HL-60/S4 (cell line): ENCODE results near the gene C1orf198.

ENCODE experiments used
- in situ Hi-C: fragments of 300-500 bp; cut with MboI; formaldehyde crosslinking; loops from 2 replicates; pipeline ENCODE4 v1.14.3; 2022; ENCODE audit warnings: low sequenced_read_pairs

The C1orf198 gene

DNA sequence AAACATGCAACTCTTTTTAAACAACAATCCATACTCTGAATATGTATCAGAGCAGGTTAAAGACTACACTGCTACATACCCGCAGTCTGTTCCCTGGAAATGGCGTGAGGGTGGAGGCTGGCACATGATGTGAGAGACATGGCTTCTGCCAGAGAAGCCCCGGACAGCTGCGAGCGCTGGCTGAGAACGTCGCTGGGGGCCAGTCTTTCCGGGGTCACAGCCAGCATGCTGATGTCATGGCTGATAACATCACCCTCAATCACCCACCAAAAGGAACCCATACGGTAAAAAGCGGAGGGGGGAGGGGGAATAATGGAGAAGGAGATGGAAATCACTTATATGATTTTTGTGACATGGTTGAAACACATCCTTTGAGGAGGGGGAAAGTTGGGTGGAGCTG lies 29.1 kb downstream of the C1orf198 start:
- in situ Hi-C loops = no loop called here

DNA sequence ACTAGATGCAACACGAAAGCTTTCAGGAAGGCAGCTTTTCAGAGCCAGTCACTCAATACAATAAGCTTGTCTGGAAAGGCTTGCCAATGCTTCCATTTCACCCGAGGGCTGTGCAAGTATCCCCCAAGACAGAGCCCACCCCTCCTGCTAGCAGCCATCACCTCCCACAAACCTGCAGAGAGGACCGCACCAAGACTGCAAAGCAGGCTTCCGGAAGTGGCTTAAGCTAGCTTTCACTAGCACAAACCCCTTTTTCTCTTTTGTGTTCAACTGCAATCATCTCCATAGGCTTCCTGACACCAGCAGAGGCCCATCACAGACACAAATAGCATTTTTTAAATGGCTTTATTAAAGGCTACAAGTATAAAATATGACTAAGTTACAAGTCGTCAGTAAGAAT lies 31.5 kb downstream of the C1orf198 start:
- in situ Hi-C loops = no loop called here

DNA sequence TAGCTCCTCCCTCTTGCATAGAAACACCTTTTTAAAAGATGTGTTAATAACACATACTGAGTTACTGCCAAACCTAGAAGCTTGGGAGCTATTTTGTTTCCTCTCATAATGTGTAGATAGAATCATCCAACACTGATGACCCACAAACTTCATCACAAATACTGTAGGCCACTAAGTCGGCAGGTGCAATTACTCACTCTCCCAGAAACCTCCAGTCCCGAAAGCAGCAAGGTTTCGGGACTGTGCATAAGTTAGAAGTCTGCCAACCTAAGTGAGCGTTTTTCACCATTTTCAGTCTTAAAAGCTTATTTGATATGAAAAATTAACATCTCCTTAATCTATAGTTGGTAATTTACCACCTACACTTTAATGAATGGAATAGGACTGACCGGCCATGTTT lies 32.0 kb downstream of the C1orf198 start:
- in situ Hi-C loops = no loop called here

DNA sequence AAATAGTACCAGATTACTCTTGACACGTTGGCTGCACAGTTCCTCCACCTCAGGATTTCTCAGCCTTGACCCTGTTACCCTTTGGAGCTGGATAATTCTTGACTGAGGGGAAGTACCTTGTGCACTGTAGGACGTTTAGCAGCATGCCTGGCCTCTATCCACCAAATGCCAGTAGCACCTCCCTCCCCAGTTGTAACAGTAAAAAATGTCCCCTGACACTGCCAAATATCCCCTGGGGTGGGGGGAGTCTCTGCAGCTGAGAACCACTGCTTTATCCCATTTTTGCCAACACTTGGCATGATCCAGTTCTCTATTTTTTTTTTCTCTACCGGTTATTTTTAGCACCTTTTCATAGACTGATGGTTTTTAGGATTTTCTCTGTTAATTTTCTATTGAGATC lies 34.0 kb downstream of the C1orf198 start:
- in situ Hi-C loops = no loop called here

DNA sequence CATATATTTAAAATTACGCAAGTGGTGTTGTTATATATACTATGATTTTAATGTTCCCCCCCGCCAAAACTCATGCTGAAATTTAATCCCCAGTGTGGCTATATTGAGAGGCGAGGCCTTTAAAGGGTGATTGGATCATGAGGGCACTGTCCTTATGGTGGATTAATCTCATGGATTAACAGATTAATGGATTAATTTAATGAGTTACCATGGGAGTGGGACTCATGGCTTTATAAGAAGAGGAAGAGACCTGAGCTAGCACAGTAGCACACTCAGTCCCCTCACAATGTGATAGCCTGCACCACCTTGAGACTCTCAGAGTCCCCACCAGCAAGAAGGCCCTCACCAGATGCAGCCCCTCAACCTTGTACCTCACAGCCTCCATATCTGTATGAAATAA lies 34.8 kb downstream of the C1orf198 start:
- in situ Hi-C loops = no loop called here

DNA sequence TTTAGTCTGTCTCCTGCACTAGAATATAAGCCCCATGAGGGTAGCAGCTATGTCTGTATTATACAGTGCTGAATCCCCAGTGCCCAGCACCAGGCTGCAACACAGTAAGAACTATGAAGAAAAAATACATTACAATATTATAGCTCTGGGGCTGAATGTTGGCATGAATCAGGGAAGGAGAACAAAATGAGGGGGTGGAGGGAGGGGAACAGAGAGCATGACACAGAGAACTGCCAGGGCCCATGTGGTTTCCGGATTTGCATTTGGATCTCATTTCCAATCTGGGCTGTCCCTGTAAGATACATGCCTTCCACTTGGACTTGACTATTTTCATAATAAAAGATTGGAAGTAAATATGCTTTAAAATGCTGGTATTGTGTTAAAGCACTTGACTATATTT lies 35.8 kb downstream of the C1orf198 start:
- in situ Hi-C loops = no loop called here

DNA sequence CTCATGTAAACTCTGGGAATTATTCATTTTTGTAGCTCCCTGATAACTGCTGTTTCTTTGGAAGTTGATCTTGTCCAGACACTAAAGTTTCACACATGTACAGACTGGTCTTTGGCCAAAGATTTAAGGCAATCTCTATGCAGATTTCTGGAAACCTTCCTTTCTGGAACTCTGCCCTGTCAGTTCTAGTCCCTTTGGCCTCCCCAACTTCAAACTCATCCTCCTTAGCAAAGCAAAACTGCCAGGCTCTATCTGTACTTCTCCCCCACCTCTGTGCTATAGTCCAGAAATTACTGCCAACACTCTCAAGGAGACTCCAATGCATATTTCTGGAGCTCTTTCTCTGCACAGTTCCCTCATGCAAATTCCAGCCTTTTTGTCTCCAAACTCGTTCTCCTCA lies 36.5 kb downstream of the C1orf198 start:
- in situ Hi-C loops = no loop called here

DNA sequence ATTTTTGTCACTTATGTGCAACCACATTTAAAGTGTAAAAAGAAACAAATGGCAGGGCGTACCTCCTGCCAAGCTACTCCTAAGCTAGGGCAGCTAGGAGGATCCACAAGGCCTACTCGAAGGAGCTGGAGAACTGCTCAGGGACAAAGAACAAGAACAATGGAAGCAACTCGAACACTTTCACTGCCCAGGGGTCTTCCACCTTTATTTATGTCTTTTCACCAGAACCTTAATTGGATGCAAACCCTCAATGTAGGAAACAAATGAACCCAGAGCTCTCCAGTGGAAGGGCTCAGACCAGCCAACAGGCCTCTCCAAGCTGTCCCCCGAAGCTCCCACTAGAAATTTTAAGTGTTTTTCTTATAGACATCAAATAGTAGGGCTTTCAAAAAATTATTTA lies 39.9 kb downstream of the C1orf198 start:
- in situ Hi-C loops = no loop called here

DNA sequence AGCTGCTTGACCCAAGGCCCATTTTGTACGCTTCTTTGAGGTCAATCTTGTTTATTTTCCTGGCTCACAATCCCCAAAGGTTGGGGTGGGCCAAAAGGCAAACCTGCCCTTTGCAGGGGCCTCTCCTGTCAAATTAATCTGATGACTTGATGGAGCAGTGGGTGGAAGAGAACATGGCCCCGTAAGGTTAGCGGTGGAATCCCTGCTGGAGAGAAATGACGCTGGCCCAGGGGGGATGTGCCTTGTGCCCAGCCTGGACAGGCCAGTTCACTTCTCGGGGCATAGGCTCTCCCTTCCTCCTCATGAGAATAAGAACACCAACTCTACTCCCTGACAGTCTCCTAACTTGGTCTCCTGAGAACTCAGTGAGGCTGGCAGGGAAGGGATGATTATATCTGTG lies 40.5 kb downstream of the C1orf198 start:
- in situ Hi-C loops = no loop called here

DNA sequence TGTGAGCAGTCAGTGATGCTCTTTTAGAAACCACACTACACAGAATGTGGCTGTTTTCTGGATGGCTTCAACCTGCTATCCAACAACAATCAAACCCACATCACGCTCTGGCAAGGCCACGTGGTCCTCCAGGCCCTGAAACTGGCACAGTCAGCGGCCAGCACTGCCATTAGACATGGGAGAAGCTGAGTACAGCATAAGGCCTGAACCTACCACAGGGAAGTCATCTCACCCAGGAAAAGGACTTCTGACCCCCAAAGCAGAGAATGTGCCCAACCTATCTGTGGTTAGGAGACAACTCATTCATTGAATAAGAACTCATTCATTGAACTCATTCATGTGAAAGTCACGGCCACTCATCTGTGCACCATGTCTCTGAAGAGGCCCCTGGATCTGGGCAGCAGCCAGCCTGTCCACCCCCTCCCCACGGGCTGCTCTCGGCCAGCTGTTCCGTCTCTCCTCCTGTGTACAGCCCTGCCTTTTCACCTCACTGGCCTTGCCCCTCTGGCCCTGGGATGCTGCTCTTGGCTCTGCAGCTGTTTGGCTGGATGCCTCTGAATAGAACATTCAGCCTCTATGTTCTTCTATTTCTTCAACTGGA lies 41.1 kb downstream of the C1orf198 start:
- in situ Hi-C loops = no loop called here

DNA sequence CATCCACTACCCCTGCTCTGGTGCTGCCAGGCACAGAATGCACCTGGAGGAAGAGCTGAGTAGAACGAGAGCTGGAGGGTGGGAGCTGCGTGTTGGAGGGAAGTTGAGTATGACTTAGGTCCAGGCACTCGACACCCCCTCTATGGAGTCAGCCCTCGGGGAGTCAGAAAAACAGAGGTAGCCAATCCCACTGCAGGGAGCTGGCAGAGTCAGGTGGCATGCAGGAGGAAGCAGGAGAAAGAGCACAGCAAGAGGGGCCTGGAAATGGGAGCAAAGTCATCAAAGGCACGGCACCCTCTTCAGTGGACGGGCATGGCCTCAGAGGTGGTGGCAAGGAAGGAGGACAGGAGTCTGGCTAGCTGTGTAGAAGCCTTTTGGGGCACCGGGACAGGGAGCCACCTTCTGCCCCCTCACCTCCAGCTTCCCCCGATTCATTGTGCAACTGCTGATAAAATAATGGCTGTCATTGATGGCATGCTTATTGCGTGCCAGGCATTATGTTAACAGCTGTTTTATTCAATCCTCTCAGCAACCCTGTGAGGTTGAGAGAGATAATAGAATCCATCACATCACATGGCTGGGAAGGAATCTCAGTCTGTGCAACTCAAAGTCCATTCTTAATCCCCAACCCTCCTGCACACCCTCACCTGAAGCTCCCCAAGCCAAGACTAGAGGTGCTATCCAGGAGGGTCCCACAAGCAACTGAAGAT lies 42.0 kb downstream of the C1orf198 start:
- in situ Hi-C loops = no loop called here

DNA sequence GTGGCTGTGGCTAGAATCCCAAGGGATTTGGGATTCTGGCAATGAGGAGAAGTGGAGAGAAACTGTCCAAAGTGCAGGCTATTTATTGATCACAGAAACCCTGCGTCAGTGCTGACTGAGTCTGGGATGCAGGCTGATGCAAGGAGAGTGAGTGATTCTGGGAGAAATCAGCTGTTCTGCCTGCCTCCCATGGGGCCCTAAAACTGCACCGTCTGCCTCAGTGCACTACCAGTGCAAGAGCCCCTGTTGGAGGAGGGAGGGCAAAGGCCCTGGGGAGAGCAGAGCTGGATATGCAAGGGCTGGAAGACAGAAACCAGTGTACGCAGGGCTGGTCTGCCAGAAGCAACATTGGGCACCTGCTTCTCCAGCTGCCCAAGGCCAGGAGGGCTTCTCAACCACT lies 42.6 kb downstream of the C1orf198 start:
- in situ Hi-C loops = no loop called here

DNA sequence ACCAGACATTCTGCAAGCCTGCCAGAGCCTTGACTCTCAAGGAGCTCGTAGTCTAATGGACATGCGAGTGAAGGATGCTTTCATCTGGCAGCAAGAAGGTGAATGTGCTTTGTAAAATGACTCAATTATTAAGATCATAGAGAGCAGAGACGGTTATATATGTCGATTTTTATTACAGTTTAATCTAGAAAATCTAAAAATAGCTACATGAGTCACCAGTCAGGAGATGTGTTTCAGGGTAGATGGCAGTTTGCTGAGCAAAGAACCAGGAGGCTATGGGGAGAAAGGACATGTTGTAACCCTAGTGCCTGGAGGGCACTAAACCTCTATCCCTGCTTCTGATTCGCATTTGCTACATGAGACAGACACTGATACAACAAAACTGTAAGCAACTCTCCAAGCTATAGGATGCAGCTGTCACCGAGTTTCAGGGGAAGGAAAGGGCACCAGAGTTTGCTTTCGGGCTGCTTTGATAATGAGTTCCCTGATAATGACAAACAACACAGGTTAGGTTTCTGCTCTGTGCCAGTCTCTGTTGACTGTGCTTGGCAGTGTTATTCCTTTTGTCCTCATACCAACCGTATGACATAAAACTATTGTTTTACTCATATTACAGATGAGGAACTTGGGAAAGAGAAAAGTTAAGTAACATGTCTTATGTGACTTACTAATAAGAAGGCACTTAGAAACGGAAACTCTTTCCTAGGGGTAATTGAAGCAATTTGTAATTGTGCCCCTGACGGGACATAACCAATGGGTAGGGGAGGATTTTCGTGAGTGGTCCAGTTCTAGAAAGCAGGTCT lies 43.2 kb downstream of the C1orf198 start:
- in situ Hi-C loops = no loop called here

DNA sequence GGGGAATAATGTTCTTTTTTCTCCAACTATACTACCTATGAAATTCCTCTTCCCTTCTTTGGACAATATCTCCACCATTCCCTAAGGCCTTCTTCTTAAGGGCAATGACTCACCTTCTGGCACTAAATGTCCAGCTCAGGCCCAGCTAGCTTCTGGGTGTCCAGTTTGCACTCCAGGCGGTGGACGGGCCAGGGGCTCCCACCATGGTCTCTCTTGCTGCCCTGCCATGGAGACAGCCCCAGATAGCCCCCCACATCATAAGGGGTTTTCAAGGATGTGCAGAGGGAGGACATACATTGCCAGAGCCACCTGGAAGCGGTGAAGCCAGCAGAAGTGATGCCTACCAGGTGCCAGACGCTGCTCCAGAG lies 43.8 kb downstream of the C1orf198 start:
- in situ Hi-C loops = no loop called here

DNA sequence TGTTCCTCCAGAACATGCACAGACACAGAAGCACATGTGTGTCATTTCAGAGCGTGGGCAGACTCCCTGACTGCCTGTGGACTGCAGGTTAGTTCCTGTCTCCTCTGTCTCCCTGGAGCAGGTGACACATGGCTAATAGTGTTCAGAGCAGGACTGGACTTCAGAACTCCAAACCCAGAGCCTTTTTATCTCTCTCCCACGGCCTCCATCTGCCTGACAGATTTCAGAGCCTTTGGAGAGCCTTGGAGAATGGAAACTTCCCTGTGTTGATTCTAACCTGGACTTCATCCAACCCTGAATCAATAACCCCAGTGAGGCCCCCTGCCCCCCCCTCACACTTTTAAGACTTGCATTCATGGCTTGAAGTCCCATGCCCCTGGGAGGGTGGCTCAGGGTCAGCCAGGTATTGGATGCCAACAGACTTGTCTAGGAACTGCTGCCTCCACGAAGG lies 44.4 kb downstream of the C1orf198 start:
- in situ Hi-C loops = no loop called here

DNA sequence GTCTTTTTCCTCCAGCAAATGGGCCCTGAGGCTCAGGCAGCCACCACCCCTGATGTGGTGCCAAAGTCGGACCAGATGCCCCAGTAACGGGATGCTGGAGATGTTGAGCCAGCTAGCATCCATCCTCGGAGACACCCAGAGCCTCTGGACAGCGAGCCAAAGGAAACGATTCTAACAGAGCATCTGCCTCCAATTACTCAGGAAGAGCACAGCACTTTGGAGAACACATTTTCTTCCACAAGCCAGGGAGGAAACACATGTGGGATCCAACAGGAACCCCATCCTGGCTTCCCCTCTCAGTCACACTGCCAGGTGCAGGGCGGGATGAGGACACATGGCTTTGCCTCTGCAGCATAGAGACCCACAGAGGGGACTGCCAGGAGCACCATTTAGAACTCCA lies 44.9 kb downstream of the C1orf198 start:
- in situ Hi-C loops = no loop called here

DNA sequence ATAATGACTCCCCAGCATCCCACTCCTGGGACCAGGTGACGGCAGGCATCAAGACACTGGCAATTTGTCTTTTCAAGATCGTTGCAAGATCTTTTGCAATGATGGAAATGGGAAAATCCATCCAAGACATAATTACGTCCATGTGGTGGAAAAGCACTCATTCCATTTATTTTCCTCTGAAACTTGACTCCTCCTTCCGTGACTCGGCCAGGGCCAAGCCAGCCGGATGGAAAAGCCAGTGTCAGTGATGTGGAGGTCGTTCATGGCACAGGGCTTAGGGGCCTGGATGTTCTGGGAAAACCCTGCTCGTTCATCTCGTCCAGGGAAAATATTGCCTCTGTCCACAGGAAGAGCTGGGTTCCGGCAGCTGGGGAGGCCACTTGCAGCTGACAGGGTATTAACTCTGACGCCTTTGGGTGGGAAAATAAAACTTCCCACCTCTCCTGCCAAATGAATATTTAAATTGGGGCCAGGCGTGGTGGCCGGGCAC lies 46.2 kb downstream of the C1orf198 start:
- in situ Hi-C loops = no loop called here

DNA sequence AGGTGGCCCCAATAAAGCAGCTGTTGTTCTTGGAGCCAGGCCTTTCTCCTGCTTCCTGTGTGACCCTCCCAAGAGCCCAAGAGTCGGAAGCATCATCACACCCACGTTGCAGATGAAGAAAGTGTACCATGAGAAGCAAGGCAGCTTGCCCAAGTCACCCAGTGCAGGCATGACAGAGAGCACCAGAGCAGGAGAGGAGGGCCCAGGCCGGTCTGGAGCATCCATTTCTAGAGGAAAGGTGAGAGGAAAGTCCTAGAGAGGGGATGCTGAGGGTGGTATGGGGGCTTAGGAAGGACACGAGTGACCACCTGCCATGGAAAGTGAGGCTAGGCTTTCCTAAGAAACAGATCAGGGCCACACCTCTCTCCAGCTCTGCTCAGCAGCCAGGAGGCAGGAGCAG lies 47.0 kb downstream of the C1orf198 start:
- in situ Hi-C loops = no loop called here

DNA sequence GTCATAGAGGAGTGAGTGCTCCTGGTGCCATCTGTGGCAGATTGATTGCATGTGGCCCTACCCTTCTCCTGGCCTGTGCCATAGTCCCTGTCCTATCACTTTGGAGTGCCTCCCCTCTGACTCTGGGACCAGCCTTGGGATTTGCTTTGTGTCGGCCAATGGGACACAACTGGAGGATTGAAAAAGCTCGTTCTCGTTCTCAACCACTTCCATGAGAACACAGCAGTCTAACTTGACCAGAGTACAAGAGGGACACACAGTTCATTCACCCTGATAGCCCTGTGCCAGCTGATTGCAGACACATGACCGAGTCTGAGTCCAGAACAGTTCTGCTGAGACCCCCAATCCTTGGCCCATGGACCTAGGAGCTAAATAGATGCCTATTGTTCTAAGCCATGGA lies 47.8 kb downstream of the C1orf198 start:
- in situ Hi-C loops = no loop called here

DNA sequence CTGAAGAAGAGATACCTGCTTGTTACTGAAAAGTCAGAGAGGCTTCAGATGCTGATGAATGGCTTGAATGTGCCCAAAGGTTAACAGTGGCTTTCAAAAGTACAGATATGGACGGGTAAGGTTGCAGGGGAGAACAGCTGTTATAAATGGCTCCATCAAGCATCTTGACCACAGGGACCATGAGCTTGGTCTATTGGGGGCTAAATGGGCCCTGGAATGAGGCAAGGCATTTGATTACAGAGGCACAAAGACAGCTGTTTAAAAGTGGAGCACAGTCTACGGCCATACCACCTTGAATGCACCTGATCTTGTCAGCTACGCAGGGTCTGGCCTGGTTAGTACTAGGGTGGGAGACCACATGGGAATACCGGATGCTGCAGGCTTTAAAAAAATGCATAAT lies 48.3 kb downstream of the C1orf198 start:
- in situ Hi-C loops = no loop called here

DNA sequence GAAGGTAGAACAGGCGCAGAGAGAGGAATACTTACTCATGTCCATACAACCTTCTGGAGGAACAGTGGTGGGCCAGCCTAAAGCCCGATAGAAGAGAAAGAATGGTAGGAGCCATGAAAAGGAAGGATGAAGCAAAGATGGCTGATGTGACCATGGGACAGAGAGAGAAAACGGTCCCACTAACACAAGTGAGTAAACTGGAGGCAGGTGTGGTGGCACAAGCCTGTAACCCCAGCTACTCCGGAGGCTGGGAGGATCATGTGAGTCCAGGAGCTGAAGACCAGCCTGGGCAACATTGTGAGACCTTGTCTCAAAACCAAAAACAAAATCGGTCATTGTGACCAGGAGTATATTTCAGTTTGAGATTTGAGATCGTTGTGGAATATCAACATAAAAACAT lies 49.4 kb downstream of the C1orf198 start:
- in situ Hi-C loops = no loop called here

DNA sequence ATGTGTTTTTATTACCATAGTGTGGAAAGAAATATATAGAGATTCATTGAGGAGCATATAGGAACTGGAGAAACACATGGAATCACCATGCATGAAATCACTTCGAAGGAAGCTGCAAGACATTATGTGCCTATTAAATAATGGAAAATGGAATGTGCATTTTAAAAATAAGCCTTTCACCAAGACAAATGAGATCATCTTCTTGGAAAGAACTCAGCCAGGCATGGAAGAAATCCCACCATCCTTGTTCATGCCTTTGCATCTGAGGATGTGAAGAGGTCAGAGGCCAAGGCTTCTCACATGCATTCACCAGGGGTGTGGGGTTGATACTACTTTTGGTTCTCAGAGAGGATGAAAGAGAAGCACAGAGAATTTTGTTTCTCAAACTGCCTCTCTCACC lies 50.0 kb downstream of the C1orf198 start:
- in situ Hi-C loops = no loop called here
